ENCODE results near the gene ICE1.
"Not testable (repeated sequence)": the region's sequence is repeated elsewhere in the genome, so short reads cannot be mapped to it uniquely, and the experiment has no call there.

The ICE1 gene

GRCh38 chr5:5473226-5473625 is 50.7 kb downstream of the ICE1 start:
- Histone ChIP-seq H3K4me3 (replicated peaks; ENCODE audit: insufficient read depth, low read length) (no peak overlapping the region), H3K27me3 (ENCODE audit: insufficient read depth, poor library complexity, severe bottlenecking) (no peaks in the 10 kb centered on the region), H3K27ac (replicated peaks) (no peak overlapping the region)
- no peak for DNase-seq (ENCODE audit: low read depth in 1 of 2, low spot score in 1 of 2)
- no peak for TF ChIP-seq POLR2AphosphoS5 (IDR thresholded peaks at IDR 0.05; ENCODE audit: low read depth)
- TF ChIP-seq REST (IDR thresholded peaks at IDR 0.05; ENCODE audit: insufficient replicate concordance, low read depth): no peak

- Histone ChIP-seq H3K27me3 (ENCODE audit: insufficient read depth, poor library complexity, severe bottlenecking) (no peaks in the 10 kb centered on the region), H3K27ac (replicated peaks) (no peak overlapping the region), H3K4me3 (replicated peaks; ENCODE audit: insufficient read depth, low read length) (no peak overlapping the region)
- no peak for DNase-seq (ENCODE audit: low read depth in 1 of 2, low spot score in 1 of 2)
- TF ChIP-seq GABPA (IDR thresholded peaks at IDR 0.05; ENCODE audit: low read depth): no peak
- no peak for TF ChIP-seq SPI1 (IDR thresholded peaks at IDR 0.05; ENCODE audit: borderline replicate concordance, low read depth)
- no peak for TF ChIP-seq POLR2AphosphoS5 (IDR thresholded peaks at IDR 0.05; ENCODE audit: low read depth)
- TF ChIP-seq REST (IDR thresholded peaks at IDR 0.05; ENCODE audit: insufficient replicate concordance, low read depth): no peak
- TF ChIP-seq CTCF (IDR thresholded peaks at IDR 0.05; ENCODE audit: insufficient read depth, low read length): no peak
Observed at GRCh38 chr5:5474961-5475360, 52.5 kb downstream of the ICE1 start.

GRCh38 chr5:5475975-5476374 is 53.5 kb downstream of the ICE1 start:
- no peak for TF ChIP-seq CTCF (IDR thresholded peaks at IDR 0.05; ENCODE audit: insufficient read depth, low read length)
- TF ChIP-seq POLR2AphosphoS5 (IDR thresholded peaks at IDR 0.05; ENCODE audit: low read depth): no peak
- Histone ChIP-seq H3K27me3 (ENCODE audit: insufficient read depth, poor library complexity, severe bottlenecking) (no peaks in the 10 kb centered on the region), H3K4me3 (replicated peaks; ENCODE audit: insufficient read depth, low read length) (no peak overlapping the region), H3K27ac (replicated peaks) (no peak overlapping the region)
- no peak for DNase-seq (ENCODE audit: low read depth in 1 of 2, low spot score in 1 of 2)

GRCh38 chr5:5479578-5479977 is 57.1 kb downstream of the ICE1 start:
- H3K27me3 ChIP-seq (ENCODE audit: insufficient read depth, poor library complexity, severe bottlenecking); H3K4me3 ChIP-seq (replicated peaks; ENCODE audit: insufficient read depth, low read length); H3K27ac ChIP-seq (replicated peaks); DNase-seq (ENCODE audit: low read depth in 1 of 2, low spot score in 1 of 2): not testable (repeated sequence)

- no peak overlapping the region for H3K4me3 ChIP-seq (replicated peaks; ENCODE audit: insufficient read depth, low read length)
- no peak for TF ChIP-seq GABPA (IDR thresholded peaks at IDR 0.05; ENCODE audit: low read depth)
- H3K27me3 ChIP-seq (ENCODE audit: insufficient read depth, poor library complexity, severe bottlenecking): no peaks in the 10 kb centered on the region
- DNase-seq (ENCODE audit: low read depth in 1 of 2, low spot score in 1 of 2): no peak
- no peak overlapping the region for H3K27ac ChIP-seq (replicated peaks)
Observed at GRCh38 chr5:5480481-5481111, 58.1 kb downstream of the ICE1 start.

Data from HL-60 (cell line).